ENCODE results near the gene EHMT1.

Gene EHMT1

GRCh38 chr9:137689745-137690529 is 71.1 kb downstream of the EHMT1 start:
- no peak for TF ChIP-seq SIN3A (IDR thresholded peaks at IDR 0.05; ENCODE audit: borderline replicate concordance, insufficient read depth, low read length)
- TF ChIP-seq REST (IDR thresholded peaks at IDR 0.05; ENCODE audit: insufficient read depth in 1 of 2, low read depth in 2 of 2, low read length in 2 of 2), result no peak
- TF ChIP-seq POLR2AphosphoS5 (IDR thresholded peaks at IDR 0.05; ENCODE audit: low read depth, low read length), result no peak
- TF ChIP-seq FOXP2 (optimal IDR thresholded peaks at IDR 0.05; ENCODE audit: borderline replicate concordance, extremely low read depth, extremely low read length, insufficient read depth), result no peak
- no peak for TF ChIP-seq TAF1 (IDR thresholded peaks at IDR 0.05; ENCODE audit: borderline replicate concordance, insufficient read depth, low read length)

GRCh38 chr9:137690930-137691645 is 72.3 kb downstream of the EHMT1 start:
- TF ChIP-seq SIN3A (IDR thresholded peaks at IDR 0.05; ENCODE audit: borderline replicate concordance, insufficient read depth, low read length) (no peak), REST (IDR thresholded peaks at IDR 0.05; ENCODE audit: insufficient read depth in 1 of 2, low read depth in 2 of 2, low read length in 2 of 2) (no peak), TAF1 (IDR thresholded peaks at IDR 0.05; ENCODE audit: borderline replicate concordance, insufficient read depth, low read length) (no peak), FOXP2 (optimal IDR thresholded peaks at IDR 0.05; ENCODE audit: borderline replicate concordance, extremely low read depth, extremely low read length, insufficient read depth) (no peak), POLR2AphosphoS5 (IDR thresholded peaks at IDR 0.05; ENCODE audit: low read depth, low read length) (no peak)

GRCh38 chr9:137691646-137692351 is 73.0 kb downstream of the EHMT1 start:
- TF ChIP-seq POLR2AphosphoS5 (IDR thresholded peaks at IDR 0.05; ENCODE audit: low read depth, low read length) (no peak), TAF1 (IDR thresholded peaks at IDR 0.05; ENCODE audit: borderline replicate concordance, insufficient read depth, low read length) (no peak), FOXP2 (optimal IDR thresholded peaks at IDR 0.05; ENCODE audit: borderline replicate concordance, extremely low read depth, extremely low read length, insufficient read depth) (no peak), REST (IDR thresholded peaks at IDR 0.05; ENCODE audit: insufficient read depth in 1 of 2, low read depth in 2 of 2, low read length in 2 of 2) (no peak), SIN3A (IDR thresholded peaks at IDR 0.05; ENCODE audit: borderline replicate concordance, insufficient read depth, low read length) (no peak)

GRCh38 chr9:137694236-137694959 is 75.6 kb downstream of the EHMT1 start:
- no peak for TF ChIP-seq SIN3A (IDR thresholded peaks at IDR 0.05; ENCODE audit: borderline replicate concordance, insufficient read depth, low read length)
- TF ChIP-seq REST (IDR thresholded peaks at IDR 0.05; ENCODE audit: insufficient read depth in 1 of 2, low read depth in 2 of 2, low read length in 2 of 2), result no peak
- no peak for TF ChIP-seq POLR2AphosphoS5 (IDR thresholded peaks at IDR 0.05; ENCODE audit: low read depth, low read length)
- no peak for TF ChIP-seq FOXP2 (optimal IDR thresholded peaks at IDR 0.05; ENCODE audit: borderline replicate concordance, extremely low read depth, extremely low read length, insufficient read depth)
- no peak for TF ChIP-seq TAF1 (IDR thresholded peaks at IDR 0.05; ENCODE audit: borderline replicate concordance, insufficient read depth, low read length)
